K562 (cell line): Measurements from ENCODE around the gene F12. TPM values are rescaled to one million over a fixed set of nuclear protein-coding genes. Genes with fewer than 3 reads are reported as not detected.

Experiments used
- AFF4 ChIP-seq: sonication (generic); formaldehyde crosslinking; IDR thresholded peaks from 2 replicates; pipeline ENCODE4 v1.8.0; 2023; ENCODE audit warnings: mild to moderate bottlenecking, missing genetic modification reagents
- BACH1 ChIP-seq: fragments of 200-800 bp; sonication (Bioruptor generic); IDR thresholded peaks from 2 replicates; pipeline ENCODE4 v1.6.1; 2016; ENCODE audit warnings: missing genetic modification characterization, missing compliant biosample characterization
- BHLHE40 ChIP-seq: IDR thresholded peaks from 2 replicates; pipeline ENCODE4 v1.6.1; 2011; ENCODE audit warnings: low read length, improper control_type of control experiment
- C11orf30 ChIP-seq: fragments of 450-650 bp; IDR thresholded peaks from 2 replicates; pipeline ENCODE4 v1.6.1; 2016; ENCODE audit warnings: low read depth, mild to moderate bottlenecking
- CBX3 ChIP-seq, 2 experiments: IDR thresholded peaks; 1 replicate in 1 of 2; 2 replicates in 1 of 2; pipeline ENCODE4 v1.6.1; 2012; ENCODE audit warnings: inconsistent platforms in 2 of 2, low read length in 2 of 2, borderline replicate concordance in 1 of 2, control low read depth in 1 of 2
- ELF1 ChIP-seq: fragments of 200-800 bp; sonication (Bioruptor generic); IDR thresholded peaks from 2 replicates; pipeline ENCODE4 v1.6.1; 2016; ENCODE audit warnings: missing genetic modification characterization, missing compliant biosample characterization
- ELF2 ChIP-seq: fragments of 250-450 bp; sonication (Bioruptor Pico); IDR thresholded peaks from 2 replicates; pipeline ENCODE4 v1.5.0; 2021; ENCODE audit warnings: mild to moderate bottlenecking
- HBP1 ChIP-seq: fragments of 450-650 bp; formaldehyde crosslinking; IDR thresholded peaks from 2 replicates; pipeline ENCODE4 v1.4.0; 2022; ENCODE audit warnings: missing genetic modification characterization
- MAFF ChIP-seq: IDR thresholded peaks from 2 replicates; pipeline ENCODE4 v1.6.1; 2012; ENCODE audit warnings: low read length, improper control_type of control experiment
- NEUROD1 ChIP-seq: fragments of 150-350 bp; IDR thresholded peaks from 2 replicates; pipeline ENCODE4 v1.6.1; 2014; ENCODE audit warnings: borderline replicate concordance, low read length, low read depth; ENCODE audit not compliant: partially characterized antibody
- RB1 ChIP-seq: fragments of 450-650 bp; IDR thresholded peaks from 2 replicates; pipeline ENCODE4 v1.6.1; 2017; ENCODE audit warnings: low read depth, mild to moderate bottlenecking
- SMARCC2 ChIP-seq: fragments of 450-650 bp; IDR thresholded peaks from 2 replicates; pipeline ENCODE4 v1.6.1; 2017; ENCODE audit warnings: antibody characterized with exemption, moderate library complexity, mild to moderate bottlenecking, low read depth
- SNIP1 ChIP-seq: fragments of 450-650 bp; IDR thresholded peaks from 2 replicates; pipeline ENCODE4 v1.7.1; 2017; ENCODE audit warnings: low read depth, mild to moderate bottlenecking
- SUPT5H ChIP-seq: fragments of 450-650 bp; IDR thresholded peaks from 2 replicates; pipeline ENCODE4 v1.6.1; 2016
- ZBTB11 ChIP-seq, 3 experiments: fragments of 200-800 bp in 1 of 3; fragments of 250-450 bp in 1 of 3; fragments of 450-650 bp in 1 of 3; sonication (Bioruptor Pico) in 1 of 3; sonication (Bioruptor generic) in 1 of 3; formaldehyde crosslinking in 1 of 3; IDR thresholded peaks; 2 replicates each; pipeline versions ENCODE4 v1.6.1 to v1.8.0; 2016 to 2022; ENCODE audit warnings: mild to moderate bottlenecking in 2 of 3, missing genetic modification characterization in 2 of 3, missing compliant biosample characterization in 1 of 3, moderate library complexity in 1 of 3
- ZFPM2 ChIP-seq: fragments of 250-450 bp; sonication (Bioruptor Pico); IDR thresholded peaks from 2 replicates; pipeline ENCODE4 v1.5.1; 2022; ENCODE audit warnings: mild to moderate bottlenecking
- ZZZ3 ChIP-seq: fragments of 450-650 bp; IDR thresholded peaks from 2 replicates; pipeline ENCODE4 v1.6.1; 2016; ENCODE audit warnings: antibody characterized with exemption, mild to moderate bottlenecking, moderate library complexity
- polyA plus RNA-seq, 8 experiments: library from polyadenylated mRNA; depleted of rRNA in 4 of 8; stranded (reverse) in 5 of 8; unstranded in 3 of 8; fragments of >200 nt; fragmentation: Nextera tagmentation in 2 of 8; fragmentation: Illumina TruSeq in 1 of 8; extraction: Ambion mirVana in 2 of 8; extraction: Trizol in 1 of 8; gene quantifications; 2 replicates each; pipeline versions ENCODE4 v1.2.1 to v1.2.3, GENCODE V29; 2011 to 2014; ENCODE audit warnings: inconsistent platforms in 1 of 8, missing spikeins in 1 of 8
- total RNA-seq, 7 experiments: library from RNA; depleted of rRNA in 6 of 7; stranded (reverse); fragments of >200 nt in 6 of 7; fragmentation: Illumina TruSeq in 2 of 7; extraction: Trizol in 2 of 7; gene quantifications; 2 replicates each; pipeline versions ENCODE4 v1.2.1 to v1.2.3, GENCODE V29; 2011 to 2021; ENCODE audit warnings: low replicate concordance in 1 of 7

F12 gene
- total and polyA plus RNA-seq, 9 of the 15 experiments (the other 6 are each of a cell fraction or from before 2014, with no cell fraction given) = 0.59 to 18.3 (median 3.6) TPM

GRCh38 chr5:177378884-177379883 is 30.2 kb downstream of the F12 start (continued):
- TF ChIP-seq HBP1 (CRISPR knock-in tag) (0 out of 2 replicates have a peak, but pooled peaks have one; percentile 9), ZFPM2 (CRISPR knock-in tag) (no peak), ZZZ3 (peak; percentile 60; the same call in 1 of the 2 replicates), MAFF (peak; percentile 93), RB1 (0 out of 2 replicates have a peak, but pooled peaks have one; percentile 9), ELF2 (0 out of 2 replicates have a peak, but pooled peaks have one; percentile 37), C11orf30 (peak; percentile 98), AFF4 (CRISPR knock-in tag) (peak; percentile 52; the same call in 1 of the 2 replicates), SNIP1 (0 out of 2 replicates have a peak, but pooled peaks have one; percentile 52), SMARCC2 (peak; percentile 58), BHLHE40 (peak; percentile 12; the same call in 1 of the 2 replicates), NEUROD1 (no peak), CBX3 (IDR thresholded peaks at IDR 0.05; ENCODE audit: borderline replicate concordance in 1 of 2, low read length in 2 of 2) (0 out of 3 replicates have a peak, but pooled peaks of 1 of the 2 experiments have one; percentile 46), SUPT5H (0 out of 2 replicates have a peak, but pooled peaks have one; percentile 35), ELF1 (tag) (0 out of 2 replicates have a peak, but pooled peaks have one; percentile 11), BACH1 (tag) (peak; percentile 88), ZBTB11 (CRISPR knock-in tag; IDR thresholded peaks at IDR 0.05) (peak in 1 of 3 experiments; percentile 74; a peak in 2 of 6 replicates)
